PFSK-1 (cell line): ENCODE measurements around the gene NUP160.

Experiments used
- FOXP2 ChIP-seq: optimal IDR thresholded peaks from 2 replicates; pipeline ENCODE3; 2011; ENCODE audit warnings: borderline replicate concordance, control low read depth, inconsistent platforms; ENCODE audit not compliant: insufficient read depth; ENCODE audit errors: extremely low read length, extremely low read depth
- POLR2AphosphoS5 ChIP-seq: IDR thresholded peaks from 2 replicates; pipeline ENCODE4 v1.6.1; 2012; ENCODE audit warnings: low read depth, mild to moderate bottlenecking, control low read depth, low read length, moderate library complexity
- REST ChIP-seq, 2 experiments: IDR thresholded peaks; 2 replicates each; pipeline versions ENCODE4 v1.6.1 to v1.8.0; 2011 to 2012; ENCODE audit warnings: low read depth in 2 of 2, low read length in 2 of 2, control low read depth in 1 of 2, inconsistent platforms in 1 of 2, mild to moderate bottlenecking in 1 of 2, moderate library complexity in 1 of 2; ENCODE audit not compliant: insufficient read depth in 1 of 2
- SIN3A ChIP-seq: IDR thresholded peaks from 2 replicates; pipeline ENCODE4 v1.6.1; 2012; ENCODE audit warnings: mild to moderate bottlenecking, low read length, moderate library complexity, borderline replicate concordance; ENCODE audit not compliant: insufficient read depth
- TAF1 ChIP-seq: IDR thresholded peaks from 2 replicates; pipeline ENCODE4 v1.6.1; 2012; ENCODE audit warnings: low read length, control low read depth, borderline replicate concordance; ENCODE audit not compliant: insufficient read depth

NUP160 gene

GRCh38 chr11:47887910-47888569 is 39.9 kb upstream of the NUP160 start:
- TF ChIP-seq POLR2AphosphoS5: no peak
- no peak for TF ChIP-seq REST (IDR thresholded peaks at IDR 0.05; ENCODE audit: insufficient read depth in 1 of 2, low read depth in 2 of 2, low read length in 2 of 2)
- no peak for TF ChIP-seq SIN3A
- TF ChIP-seq FOXP2: no peak
- TF ChIP-seq TAF1: no peak

GRCh38 chr11:47886096-47886495 is 37.9 kb upstream of the NUP160 start:
- TF ChIP-seq FOXP2 (no peak), SIN3A (no peak)

- TF ChIP-seq POLR2AphosphoS5: no peak
- TF ChIP-seq SIN3A: no peak
- no peak for TF ChIP-seq REST (IDR thresholded peaks at IDR 0.05; ENCODE audit: insufficient read depth in 1 of 2, low read depth in 2 of 2, low read length in 2 of 2)
Observed at GRCh38 chr11:47881145-47881544, 33.0 kb upstream of the NUP160 start.

GRCh38 chr11:47879259-47880158 is 31.4 kb upstream of the NUP160 start:
- TF ChIP-seq FOXP2 (no peak), POLR2AphosphoS5 (no peak)

- no peak for TF ChIP-seq FOXP2
- no peak for TF ChIP-seq SIN3A
Observed at GRCh38 chr11:47870404-47870803, 22.3 kb upstream of the NUP160 start.

GRCh38 chr11:47869544-47870393 is 21.6 kb upstream of the NUP160 start:
- TF ChIP-seq FOXP2 (no peak), SIN3A (no peak), TAF1 (no peak), POLR2AphosphoS5 (no peak), REST (IDR thresholded peaks at IDR 0.05; ENCODE audit: insufficient read depth in 1 of 2, low read depth in 2 of 2, low read length in 2 of 2) (no peak)
